GM21367 (cell line): ENCODE data around the gene ABCA4.
"Not testable (repeated sequence)": the region's sequence is repeated elsewhere in the genome, so short reads cannot be mapped to it uniquely, and the experiment has no call there.

ENCODE experiments used
- ATAC-seq: cut with Tn5 transposase; IDR thresholded peaks from one replicate; pipeline ENCODE4 v1.9.1; 2021; ENCODE audit not compliant: unreplicated experiment

ABCA4 gene

GRCh38 chr1:94120991-94121390 is at the start of gene ABCA4:
Gene ABCA4 (minus strand): TSS chr1:94121148. CDS start chr1:94121045, 103 bp downstream.
- no peak for ATAC-seq

GRCh38 chr1:94169126-94169525 is 48.2 kb upstream of the ABCA4 start:
- no peak for ATAC-seq

GRCh38 chr1:94165843-94166242 is 44.9 kb upstream of the ABCA4 start:
- no peak for ATAC-seq

GRCh38 chr1:94164885-94165284 is 43.9 kb upstream of the ABCA4 start:
- ATAC-seq = not testable (repeated sequence)

- not testable (repeated sequence) for ATAC-seq
Measured at GRCh38 chr1:94164121-94164520, 43.2 kb upstream of the ABCA4 start.

GRCh38 chr1:94163249-94163648 is 42.3 kb upstream of the ABCA4 start:
- ATAC-seq = not testable (repeated sequence)

- no peak for ATAC-seq
Measured at GRCh38 chr1:94160811-94161210, 39.9 kb upstream of the ABCA4 start.

- no peak for ATAC-seq
Measured at GRCh38 chr1:94156096-94156625, 35.2 kb upstream of the ABCA4 start.

- no peak for ATAC-seq
Measured at GRCh38 chr1:94154989-94155388, 34.0 kb upstream of the ABCA4 start.

- no peak for ATAC-seq
Measured at GRCh38 chr1:94153133-94153532, 32.2 kb upstream of the ABCA4 start.

GRCh38 chr1:94149166-94149565 is 28.2 kb upstream of the ABCA4 start:
- not testable (repeated sequence) for ATAC-seq

- ATAC-seq = no peak
Measured at GRCh38 chr1:94146273-94146672, 25.3 kb upstream of the ABCA4 start.

- ATAC-seq = no peak
Measured at GRCh38 chr1:94144836-94145235, 23.9 kb upstream of the ABCA4 start.

GRCh38 chr1:94143809-94144176 is 22.8 kb upstream of the ABCA4 start:
- no peak for ATAC-seq

GRCh38 chr1:94143173-94143808 is 22.3 kb upstream of the ABCA4 start:
- ATAC-seq = no peak

GRCh38 chr1:94142583-94142982 is 21.6 kb upstream of the ABCA4 start:
- ATAC-seq = no peak

GRCh38 chr1:94142022-94142421 is 21.1 kb upstream of the ABCA4 start:
- no peak for ATAC-seq

- ATAC-seq = no peak
Measured at GRCh38 chr1:94132111-94132510, 11.2 kb upstream of the ABCA4 start.

- no peak for ATAC-seq
Measured at GRCh38 chr1:94130851-94131595, 10.1 kb upstream of the ABCA4 start.

- no peak for ATAC-seq
Measured at GRCh38 chr1:94126651-94127050, 5.7 kb upstream of the ABCA4 start.

- no peak for ATAC-seq
Measured at GRCh38 chr1:94125551-94126514, 4.9 kb upstream of the ABCA4 start.
